Caki2 (cell line): Measurements from ENCODE around the gene TSPAN31. TPM values are rescaled to one million over a fixed set of nuclear protein-coding genes. Genes with fewer than 3 reads are reported as not detected.

ENCODE experiments used
- DNase-seq: peaks from one replicate; pipeline ENCODE4 v3.0.0-alpha.2; 2015; ENCODE audit warnings: low read depth
- in situ Hi-C: cut with HindIII; loops from 2 replicates; pipeline ENCODE4 v1.10.0; 2016; ENCODE audit warnings: low sequenced_read_pairs, low pct_unique_long_range_greater_than_20kb, mixed read lengths
- total RNA-seq: library from RNA; depleted of rRNA; stranded (reverse); fragments of >200 nt; shearing (Covaris generic); gene quantifications from 2 replicates; pipeline ENCODE4 v1.2.3, GENCODE V29; 2014; ENCODE audit warnings: low replicate concordance

TSPAN31 gene
- total RNA-seq, 1 experiment from 2014 or later = 103 TPM

DNA sequence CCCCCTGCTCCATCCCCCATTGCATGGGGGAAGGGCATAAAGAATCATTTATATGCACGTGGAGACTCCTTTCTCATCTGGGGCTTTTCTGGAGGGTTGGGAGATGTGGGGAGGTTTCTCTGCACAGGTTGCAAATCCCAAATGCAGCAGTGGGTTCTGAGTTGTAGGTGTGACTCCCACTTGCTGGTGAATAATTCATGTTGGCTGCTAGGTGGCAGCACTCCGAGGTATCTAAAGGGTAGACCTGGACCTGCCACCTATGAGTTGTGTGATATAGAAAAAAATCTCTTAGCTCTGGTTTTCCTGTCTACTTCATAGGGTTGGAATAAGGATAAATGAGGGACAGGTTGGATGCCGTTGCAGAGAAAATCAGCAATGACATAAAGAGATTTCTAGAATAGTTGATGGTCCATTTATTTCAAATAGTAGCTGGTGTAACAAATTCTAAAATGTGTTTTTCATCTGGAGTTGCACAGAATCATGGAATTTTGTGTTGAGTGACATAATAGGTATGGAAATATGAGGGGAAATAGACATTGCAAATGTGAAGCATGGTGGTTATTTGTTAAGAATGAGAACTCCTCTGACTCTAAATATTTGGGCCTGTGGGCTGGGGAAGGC lies 14.6 kb downstream of the TSPAN31 start:
- DNase-seq = no peak
- in situ Hi-C loops = no loop called here

DNA sequence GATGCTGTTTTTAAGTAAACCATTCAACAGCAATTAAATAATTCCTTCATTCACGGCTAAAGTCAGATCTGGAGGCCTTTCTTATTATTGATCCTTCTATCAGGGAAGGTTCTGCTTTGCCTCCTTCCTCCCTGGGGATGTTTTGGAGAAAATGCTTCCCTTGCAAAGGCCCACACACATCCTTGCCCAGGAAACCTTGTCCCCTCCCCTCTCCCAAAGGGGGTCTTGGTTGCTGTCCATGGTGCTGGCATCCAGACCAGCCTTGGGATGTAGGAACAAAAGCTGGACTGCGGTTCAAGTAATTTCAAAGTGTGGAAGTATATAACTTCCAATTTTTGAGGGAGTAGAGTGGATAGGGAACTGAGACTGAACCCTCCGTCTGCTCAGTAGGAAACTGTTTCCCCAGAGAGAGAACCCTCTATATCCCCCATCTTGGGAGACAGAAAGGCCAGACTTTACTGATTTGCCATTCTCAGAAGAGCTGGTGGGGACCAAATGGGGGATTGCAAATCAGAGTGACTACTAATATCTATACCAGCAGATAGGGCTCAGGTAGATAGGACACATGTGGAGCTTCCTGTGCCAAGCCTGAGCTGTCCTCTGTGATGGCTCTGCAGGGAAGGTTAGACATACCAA lies 15.6 kb downstream of the TSPAN31 start:
- in situ Hi-C loops = no loop called here
- DNase-seq = no peak

DNA sequence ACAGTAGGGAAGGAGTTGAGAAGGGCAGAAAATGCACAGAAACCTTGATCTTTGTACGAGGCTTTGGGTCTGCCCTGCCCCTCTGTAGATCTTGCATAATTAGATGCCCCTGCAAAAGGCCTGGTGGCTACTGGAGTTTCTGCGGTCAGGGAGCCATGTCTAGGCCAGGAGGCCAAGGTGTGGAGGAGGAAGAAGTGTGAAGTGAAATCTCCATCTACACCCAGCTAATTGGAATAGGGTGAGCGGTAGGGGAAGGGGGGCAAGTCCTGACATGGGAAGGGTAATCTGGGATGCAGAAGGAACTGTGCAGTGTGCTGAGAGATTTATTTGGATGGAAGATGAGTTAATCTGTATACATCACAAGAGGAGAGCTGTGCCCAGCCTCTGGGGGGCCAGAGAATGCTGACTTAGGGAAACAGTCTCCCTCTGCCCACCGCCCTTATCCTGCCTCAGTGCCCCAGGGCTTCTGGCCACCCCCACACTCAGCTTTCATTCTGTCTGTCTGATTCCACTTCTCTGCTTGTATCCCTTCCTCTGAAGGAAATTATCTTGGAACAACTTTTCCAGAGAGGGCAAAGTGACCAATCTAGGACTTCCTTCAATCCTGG lies 16.7 kb downstream of the TSPAN31 start:
- in situ Hi-C loops = no loop called here
- DNase-seq = no peak

DNA sequence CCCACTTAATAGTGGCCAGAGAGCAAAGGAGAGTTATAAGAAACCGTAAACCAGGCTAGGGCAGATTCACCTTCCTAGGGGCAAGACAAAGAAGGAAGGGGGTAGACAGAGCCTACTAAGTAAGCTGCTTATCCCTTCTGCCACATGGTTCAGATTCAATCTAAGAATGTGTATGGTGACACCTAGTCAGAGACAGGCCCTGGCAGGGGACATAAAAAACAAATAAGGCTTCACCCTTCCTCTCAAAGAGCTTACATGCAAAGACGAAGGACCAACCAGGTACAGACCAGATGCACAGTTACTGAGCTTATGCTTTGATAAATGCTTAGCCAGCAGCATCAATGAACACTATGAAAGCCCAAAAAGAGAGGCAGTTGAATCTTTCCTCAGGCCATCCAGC lies 17.6 kb downstream of the TSPAN31 start:
- in situ Hi-C loops = no loop called here
- DNase-seq = no peak

DNA sequence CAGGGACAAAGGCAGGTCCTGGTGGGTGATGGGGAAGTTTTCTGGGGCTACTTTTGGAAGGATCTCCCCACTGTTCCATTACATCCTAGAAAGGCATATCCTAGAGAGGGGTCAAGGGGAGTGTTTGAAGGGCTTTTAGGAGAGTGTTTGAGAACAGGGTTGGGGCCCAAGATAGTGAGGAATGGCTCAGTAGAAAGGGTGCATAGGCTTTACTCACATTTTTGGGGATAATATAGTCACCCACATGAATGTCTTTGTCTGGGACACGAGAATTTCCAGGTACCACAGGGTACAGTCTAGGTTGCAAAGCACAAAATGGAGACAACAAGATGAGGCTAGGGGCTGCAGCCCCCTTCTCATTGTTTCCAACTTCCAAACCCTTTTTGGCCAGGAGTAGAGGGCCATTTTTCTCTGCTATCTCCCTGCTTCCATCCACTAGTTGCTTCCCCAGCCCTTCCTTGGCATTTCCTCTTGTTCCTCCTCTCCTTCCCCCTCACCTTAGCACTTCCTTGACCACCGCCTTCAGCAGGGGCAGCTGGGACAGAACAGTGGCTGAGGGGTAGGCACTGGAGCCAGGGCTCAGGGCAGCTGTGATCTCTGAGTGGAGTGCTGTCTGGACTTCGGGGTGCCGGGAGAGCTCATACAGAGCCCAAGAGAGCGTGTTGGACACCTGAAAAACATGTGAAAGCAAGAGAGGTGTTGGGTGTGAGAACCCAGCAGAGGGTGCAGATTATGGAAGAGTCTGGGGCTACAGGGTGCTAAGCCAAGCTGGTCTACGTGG lies 19.2 kb downstream of the TSPAN31 start:
- no peak for DNase-seq
- in situ Hi-C loops = no loop called here

DNA sequence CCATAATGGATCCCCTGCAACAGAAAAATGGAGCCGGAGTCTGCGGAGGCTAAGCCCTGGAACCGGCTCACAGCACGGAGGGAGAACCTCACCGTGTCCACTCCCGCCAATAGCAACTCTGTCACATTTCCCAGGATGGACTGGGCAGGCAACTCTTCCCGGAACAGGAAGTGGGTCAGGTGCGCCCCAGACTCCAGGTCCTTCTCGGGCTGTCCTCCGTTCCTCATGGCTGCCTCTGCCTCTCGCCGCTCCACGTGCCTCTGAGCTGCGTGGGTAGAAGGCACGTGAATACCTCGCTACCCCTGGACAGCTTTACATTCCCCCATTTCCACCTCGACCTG lies 19.8 kb downstream of the TSPAN31 start:
- no peak for DNase-seq
- in situ Hi-C loops = no loop called here

DNA sequence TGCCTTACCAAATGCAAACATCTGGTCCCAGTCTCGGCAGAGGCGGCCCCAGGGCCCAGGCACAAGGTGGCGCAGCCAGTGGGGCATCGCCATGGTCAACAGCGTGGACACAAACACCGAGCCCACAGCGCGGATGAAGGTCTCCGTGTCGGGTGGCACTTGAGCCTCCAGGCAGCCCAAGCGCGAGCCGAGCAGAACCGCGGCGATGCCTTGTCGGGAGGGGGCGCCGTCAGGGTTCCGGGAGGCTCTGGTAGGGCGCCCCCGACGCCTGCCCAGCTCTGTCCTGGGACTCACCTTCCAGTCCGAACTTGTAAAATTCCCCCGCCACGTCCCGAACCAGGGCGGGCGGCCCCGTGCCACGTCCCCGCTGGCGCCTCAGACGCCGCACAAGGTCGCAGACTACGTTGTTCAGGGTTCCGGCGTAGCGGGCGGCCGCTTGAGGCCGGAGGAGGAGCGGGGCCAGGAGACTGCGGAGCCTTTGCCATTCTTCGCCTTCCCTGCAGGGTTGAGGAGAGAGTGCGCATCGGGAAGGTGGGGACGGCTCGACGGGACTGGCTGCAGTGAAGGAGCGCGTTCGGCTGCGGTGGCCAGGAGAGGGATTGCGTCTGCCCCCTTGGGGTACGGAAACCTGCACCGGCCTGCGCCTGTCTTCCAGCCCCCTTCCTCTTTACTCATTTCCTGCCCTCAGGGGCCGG lies 20.3 kb downstream of the TSPAN31 start:
- DNase-seq = peak; percentile 45

DNA sequence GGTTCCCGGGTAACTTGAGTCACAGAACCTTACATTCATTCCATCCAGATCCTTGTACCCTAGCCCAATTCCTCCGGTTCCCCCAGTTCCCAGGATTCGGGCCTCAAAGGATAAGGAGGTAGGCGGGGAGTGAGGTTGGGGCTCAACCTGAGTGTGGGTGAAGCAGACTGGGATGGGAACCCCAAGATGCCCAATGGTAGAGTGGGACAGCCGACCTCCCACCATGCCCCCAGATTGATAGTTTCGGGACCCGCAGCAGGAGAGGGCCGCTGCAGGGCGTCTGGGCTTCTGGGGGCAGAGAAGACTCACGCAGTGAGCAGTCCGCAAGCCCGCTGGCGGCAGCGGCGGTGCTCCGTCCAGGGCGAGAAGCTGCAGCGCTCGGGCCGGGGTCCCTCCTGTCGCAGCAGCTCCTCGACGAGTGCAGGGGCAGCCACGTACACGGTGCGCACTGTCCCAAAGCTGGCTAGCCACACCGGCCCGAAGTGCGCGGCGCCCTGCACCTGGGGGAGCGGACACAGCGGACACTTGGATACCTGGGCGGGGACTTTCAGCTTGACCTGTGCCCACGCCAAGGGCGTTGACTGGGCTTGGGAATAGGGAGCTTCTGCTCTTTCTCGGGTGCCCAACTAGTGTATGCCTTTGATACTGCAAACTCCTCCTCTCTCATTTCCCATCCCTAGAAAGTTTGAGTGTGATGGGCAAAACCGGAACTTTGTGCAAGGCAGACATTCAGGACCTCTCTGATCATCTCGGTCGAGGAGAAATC lies 21.0 kb downstream of the TSPAN31 start:
- in situ Hi-C loops = no loop called here
- no peak for DNase-seq

More for the DNA sequence above, 20.3 kb downstream of the TSPAN31 start:
- in situ Hi-C loops = no loop called here

DNA sequence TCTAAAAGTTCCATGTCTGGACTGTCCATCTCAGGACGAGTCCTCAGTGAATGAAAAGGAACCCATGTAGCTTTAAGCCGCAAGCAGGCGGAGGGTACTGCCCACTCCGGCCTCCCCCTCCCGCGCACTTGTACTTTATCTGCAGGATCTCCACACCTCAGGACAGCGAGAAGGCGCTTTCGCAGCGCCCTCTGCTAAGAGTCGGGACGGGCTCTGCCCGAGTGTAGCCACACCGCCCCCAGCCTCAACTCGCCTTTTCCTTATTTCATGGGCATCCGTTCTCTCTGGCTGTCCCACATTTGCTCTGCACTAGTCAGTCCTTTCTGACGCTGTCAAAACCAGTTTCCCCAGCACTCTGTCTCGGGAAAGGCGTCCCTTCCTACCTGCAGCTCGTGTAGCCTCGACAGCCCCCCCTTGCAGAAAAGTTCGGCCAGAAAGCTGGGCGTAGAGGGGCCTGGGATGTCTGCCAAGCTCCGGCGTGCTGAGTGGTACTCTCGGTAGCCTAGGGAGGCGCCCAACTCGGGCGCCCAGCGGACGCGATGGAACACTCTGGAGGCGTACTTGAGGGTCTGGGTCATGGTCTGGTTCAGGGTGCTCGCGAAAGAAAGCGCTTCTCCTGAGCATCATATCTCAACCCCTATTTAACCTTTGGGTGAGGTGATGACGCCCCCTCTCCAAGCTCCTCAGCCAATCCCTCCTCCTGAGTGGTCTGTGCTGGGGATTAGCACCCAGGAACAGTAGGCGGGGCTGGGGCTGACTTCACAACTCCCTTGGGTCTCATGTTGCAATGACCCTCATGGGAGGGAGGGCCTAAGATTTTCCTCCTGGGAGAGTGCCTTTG lies 21.8 kb downstream of the TSPAN31 start, which contains the start of gene CYP27B1:
TSS of gene CYP27B1 (minus strand) at position 615 of the 841 bp plus-strand sequence. CDS start at position 578, 37 bp downstream.
- peak; percentile 58 for DNase-seq
- in situ Hi-C loops = no loop called here

DNA sequence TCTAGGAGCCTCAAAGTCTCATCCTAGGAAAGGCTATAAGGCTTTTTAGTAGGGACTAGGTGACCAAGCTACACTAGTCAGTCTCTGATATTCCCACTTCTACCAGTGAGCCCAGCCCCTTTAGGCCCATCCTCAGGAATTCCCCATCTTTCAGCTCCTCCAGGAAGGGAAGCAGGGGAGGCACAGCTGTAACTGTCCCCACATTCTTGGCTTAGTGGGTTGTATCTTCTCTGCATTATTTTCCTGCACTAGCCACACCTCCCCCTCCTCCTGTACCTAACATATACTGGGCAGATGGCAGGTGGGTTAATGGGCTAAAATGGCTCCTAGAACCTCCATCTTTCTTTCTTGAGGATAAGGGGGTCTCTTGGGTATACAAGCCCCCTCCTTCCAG lies 22.5 kb downstream of the TSPAN31 start:
- DNase-seq = no peak
- in situ Hi-C loops = no loop called here

DNA sequence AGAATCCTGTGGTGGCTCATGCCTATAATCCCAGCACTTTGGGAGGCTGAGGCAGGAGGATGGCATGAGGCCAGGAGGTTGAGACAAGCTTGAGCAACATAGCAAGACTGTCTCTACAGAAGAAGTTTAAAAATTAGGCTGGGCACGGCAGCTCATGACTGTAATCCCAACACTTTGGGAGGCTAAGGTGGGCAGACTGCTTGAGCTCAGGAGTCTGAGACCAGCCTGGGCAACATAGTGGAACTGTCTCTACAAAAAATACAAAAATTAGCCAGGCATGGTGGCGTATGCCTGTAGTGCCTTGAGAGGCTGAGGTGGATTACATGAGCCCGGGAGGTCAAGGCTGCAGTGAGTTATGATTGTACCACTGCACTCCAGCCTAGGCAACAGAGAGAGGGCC lies 23.0 kb downstream of the TSPAN31 start:
- in situ Hi-C loops = no loop called here
- no peak for DNase-seq

DNA sequence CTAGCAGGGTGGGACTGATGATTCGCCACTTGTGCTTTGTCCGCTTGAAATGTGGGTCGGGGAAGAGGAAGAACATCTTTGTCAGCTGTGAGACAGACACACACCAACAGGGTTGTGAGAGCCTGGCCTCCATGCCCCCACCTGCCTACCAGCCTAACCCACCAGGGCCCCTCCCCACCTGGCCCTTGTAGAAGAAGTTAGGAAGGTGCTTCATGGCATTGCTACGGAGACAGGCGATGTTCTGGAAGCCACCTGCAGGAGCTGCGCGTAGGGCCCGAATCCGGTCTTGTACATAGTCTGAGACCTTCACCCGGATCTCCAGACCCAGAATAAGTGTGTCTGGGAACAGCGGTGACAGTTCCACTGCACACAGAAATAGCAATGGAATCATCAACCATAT lies 24.8 kb downstream of the TSPAN31 start:
- in situ Hi-C loops = no loop called here
- no peak for DNase-seq

DNA sequence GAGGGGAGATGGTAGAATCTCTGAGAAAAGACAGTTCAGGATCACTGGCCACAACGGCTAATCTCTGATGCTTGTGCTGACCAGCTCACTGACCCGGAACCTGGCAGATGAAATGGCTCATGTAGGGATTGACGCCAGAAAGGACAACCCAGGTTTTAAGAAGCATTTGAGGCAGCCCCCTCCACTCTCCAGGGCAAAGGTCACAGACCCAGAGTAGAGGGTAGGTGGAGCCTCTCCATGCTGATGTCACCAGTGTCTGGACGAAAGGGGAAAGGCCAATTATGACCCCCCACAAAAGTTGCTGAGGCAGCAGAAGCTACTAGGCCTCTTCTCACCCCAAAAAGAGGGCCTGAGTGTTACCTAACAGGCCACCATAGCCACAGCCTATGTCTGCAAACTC lies 25.9 kb downstream of the TSPAN31 start:
- in situ Hi-C loops = no loop called here
- no peak for DNase-seq

DNA sequence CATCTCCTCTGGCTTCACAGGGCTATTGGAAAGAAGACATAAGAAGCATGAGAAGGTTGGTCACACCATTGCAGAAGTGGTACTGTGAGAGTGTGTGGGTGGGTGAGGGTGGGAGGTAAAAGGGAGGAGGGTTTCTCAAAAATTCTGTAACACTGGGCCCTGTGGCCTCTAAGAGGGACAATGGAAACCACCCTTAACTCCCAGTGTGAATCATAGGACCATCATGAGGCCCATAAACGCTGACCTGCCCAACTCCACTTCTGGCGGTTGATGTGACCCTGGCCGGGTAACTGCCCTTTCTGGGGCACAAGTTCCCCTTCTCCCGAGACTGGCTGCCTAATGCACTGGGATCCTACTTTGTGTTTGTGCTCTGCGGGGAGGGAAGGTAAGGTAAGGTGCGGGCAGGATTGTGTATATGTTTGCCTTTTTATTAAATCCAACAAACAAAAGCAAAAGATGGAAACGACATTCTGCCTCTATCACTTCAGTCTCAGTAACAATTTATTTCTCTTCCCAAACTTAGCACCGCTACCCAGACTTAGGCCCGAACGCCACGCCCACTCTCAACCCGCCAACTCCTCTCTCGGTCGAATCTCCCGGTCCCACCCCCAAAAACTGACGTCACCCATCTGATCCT lies 26.5 kb downstream of the TSPAN31 start:
- DNase-seq = no peak
- in situ Hi-C loops = no loop called here

DNA sequence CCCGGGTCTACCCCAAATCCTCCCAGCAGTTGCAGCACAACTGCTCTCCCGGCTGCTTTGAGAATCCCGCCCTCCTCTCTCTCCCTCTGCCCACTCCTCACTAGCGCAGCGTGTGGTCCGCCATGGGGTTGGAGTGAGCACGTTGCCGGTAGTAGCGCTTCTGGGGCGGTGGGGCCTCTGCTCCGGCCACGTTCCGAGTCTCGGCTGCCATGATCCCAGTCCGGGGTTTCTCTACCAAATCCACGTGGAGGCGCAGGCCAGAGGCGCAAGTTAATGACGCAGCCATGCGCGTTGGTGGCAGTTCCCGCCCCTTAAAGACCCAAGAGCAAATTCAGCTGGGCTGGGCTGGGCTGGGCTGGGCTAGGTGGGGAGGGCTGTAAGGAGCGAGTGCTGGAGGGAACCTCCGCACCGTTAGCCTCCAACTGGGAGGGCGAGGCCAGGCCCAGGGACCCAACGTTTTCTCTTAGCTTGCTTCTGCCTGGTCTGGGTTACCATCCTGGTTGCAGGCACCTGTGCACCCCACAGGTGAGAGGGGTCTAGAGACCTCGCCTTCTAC lies 27.1 kb downstream of the TSPAN31 start, which contains the start of gene METTL1:
TSS of gene METTL1 (minus strand) at position 233 of the 556 bp plus-strand sequence. CDS start at position 211, 22 bp downstream.
- DNase-seq = peak; percentile 99
- in situ Hi-C loops = no loop called here
